CD4-positive, alpha-beta T cell treated with Interleukin-6 for 4 hours (primary cell): ENCODE measurements around the gene TSPAN11.

Experiments
- DNase-seq: peaks from one replicate; pipeline ENCODE4 v3.0.0-alpha.2; 2020; ENCODE audit warnings: mixed read lengths

The TSPAN11 gene

GRCh38 chr12:30913323-30913722 is 13.2 kb upstream of the TSPAN11 start:
- DNase-seq, result no peak

- DNase-seq, result no peak
These were observed 11.5 kb upstream of the TSPAN11 start for GRCh38 chr12:30914986-30915591.

DNA sequence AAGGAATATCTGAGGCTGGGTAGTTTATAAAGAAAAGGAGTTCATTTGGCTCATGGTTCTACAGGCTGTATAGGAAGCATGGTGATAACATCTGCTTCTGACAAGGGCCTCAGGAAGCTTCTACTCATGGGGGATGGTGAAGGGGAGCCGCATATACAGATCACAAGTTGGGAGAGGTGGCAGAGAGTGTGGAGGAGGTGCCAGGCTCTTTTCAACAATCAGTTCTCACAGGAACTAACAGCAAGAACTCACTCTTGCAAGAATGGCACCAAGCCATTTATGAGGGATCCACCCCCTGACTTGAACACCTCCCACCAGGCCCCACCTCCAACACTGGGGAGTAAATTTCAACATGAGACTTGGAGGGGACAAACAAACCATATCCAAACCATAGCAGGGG is 3.5 kb upstream of the TSPAN11 start:
- no peak for DNase-seq

DNA sequence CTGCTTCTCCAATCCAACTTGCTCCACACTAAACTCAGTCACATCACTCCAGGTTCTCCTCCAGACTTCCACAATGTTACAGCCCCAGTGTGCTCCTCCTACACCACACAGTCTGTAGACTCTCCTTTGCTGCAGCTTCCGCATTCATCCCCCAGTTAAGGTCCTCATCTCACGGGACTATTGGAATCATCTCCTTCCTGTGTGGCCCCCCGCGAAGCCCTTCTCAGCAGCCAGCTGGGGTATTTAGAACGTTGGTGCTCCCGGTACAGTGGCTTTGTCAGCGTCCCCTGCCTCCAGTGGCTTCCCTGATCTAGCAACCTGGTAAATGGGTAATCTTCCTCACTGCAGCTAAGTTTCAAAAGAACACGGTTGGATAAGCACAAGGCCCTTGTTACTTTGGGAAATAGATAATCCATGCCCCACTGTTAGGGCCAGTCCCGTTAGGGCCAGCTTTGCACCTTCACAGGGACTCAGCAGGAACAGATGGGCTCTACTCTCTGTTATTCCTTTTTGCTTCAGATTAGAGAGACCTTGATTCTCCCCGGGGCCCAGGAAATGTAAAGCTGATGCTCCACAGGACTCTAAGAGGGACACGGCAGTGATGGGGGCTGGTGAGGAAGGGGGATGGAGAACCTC is 823 bp upstream of the TSPAN11 start:
- DNase-seq, result no peak

DNA sequence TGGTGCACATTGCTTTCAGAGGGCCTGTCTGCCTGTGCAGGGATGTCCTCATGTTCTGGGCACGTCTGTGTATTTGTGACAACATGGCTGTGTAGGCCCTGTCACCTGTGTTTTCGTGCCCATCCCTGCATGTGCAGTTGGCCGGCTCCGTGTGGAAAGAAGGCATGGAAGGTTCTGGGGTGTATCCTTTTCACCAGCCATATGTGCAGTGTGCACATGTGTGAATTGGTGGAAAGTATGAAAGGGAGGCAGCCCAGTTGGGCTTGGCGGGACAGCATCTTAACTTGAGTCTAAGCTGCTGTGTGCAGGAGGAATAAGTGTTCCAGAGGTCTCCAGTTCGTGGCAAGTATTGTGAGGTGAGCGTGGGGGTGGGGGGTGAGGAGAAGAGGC is 669 bp downstream of the TSPAN11 start:
- no peak for DNase-seq

- no peak for DNase-seq
These were observed 2.1 kb downstream of the TSPAN11 start for GRCh38 chr12:30928356-30929244.

DNA sequence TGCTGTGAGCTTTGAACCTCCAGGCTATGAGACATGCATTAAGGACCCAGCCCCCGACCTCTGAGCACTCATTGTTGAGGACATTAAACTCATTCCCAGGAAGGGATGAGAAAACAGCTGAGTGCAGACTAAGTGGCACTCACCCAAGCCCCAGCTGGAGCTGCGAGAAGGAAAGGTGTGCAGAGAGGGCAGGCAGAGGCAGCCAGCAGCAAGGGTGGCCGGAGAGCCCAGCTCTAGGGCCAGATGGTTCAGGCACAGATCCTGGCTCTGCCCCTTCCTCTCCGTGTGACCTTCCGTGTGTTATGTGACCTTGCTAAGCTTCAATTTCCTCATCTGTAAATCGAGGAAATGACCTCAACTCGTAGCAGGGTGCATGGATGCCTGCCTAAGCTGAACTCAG is 3.7 kb downstream of the TSPAN11 start:
- DNase-seq, result no peak

DNA sequence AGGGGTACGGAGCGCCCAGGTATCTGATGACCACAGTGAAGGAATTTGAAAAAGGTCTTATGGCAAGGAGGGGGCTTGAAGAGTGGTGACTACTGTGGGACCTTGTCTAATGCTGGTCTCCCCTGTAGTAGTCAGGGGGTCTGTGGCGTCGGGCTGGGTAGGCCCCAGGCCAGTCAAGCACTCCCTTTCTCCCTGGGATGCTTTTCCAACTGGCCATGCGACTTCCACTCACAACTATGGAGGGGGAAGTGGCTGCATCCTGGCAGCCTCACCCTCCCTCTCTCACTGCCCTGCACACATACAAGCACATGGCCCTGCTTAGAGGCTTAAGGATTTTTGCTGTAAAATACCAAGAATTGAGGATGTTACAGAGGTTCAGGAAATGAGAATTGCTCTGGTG is 4.1 kb downstream of the TSPAN11 start:
- no peak for DNase-seq

- no peak for DNase-seq
These were observed 6.3 kb downstream of the TSPAN11 start for GRCh38 chr12:30932881-30933280.

- no peak for DNase-seq
These were observed 8.3 kb downstream of the TSPAN11 start for GRCh38 chr12:30934811-30935210.

- no peak for DNase-seq
These were observed 9.5 kb downstream of the TSPAN11 start for GRCh38 chr12:30936036-30936435.

DNA sequence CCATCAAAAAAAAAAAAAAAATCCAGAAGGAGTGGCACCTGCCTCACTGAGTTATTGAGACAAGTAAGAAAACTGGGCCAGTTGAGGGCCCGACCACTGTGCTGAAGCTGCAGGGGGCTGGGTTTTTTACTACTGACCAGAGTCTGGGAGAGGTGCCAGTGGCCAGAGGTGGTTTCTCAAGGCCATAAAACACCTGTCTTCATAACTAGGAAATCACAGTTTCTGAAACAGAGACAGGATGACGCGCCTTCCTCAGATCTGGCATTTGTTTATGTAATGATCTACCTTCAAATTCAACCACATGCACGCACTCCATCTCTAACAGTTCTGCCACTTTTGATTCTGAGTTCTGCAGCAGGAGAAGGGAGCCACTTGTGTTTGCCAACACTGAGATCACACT is 12.7 kb downstream of the TSPAN11 start:
- DNase-seq, result no peak

GRCh38 chr12:30942486-30942885 is 15.9 kb downstream of the TSPAN11 start:
- DNase-seq, result no peak

DNA sequence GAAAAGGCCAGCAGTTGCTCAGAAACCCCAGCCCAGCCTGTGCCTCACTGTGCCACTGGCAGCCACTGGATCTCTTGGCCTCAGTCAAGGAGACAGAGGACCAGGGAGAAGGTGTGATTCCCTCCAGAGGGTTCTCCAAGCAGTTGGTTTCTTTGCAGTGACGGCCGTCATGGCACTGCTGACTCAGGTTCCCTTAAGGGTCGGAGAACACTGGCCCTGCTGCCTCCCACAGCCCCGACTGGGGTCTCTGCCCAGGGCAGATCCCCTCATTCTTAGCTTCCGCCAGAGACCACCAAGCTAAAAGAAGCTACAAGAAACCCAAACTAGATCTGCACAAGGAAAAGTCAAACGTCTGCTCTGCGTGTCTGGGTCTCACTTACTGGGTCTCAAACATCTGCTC is 16.4 kb downstream of the TSPAN11 start:
- DNase-seq, result no peak

GRCh38 chr12:30945443-30946164 is 19.1 kb downstream of the TSPAN11 start:
- DNase-seq, result no peak

GRCh38 chr12:30952015-30952414 is 25.5 kb downstream of the TSPAN11 start:
- DNase-seq, result no peak

DNA sequence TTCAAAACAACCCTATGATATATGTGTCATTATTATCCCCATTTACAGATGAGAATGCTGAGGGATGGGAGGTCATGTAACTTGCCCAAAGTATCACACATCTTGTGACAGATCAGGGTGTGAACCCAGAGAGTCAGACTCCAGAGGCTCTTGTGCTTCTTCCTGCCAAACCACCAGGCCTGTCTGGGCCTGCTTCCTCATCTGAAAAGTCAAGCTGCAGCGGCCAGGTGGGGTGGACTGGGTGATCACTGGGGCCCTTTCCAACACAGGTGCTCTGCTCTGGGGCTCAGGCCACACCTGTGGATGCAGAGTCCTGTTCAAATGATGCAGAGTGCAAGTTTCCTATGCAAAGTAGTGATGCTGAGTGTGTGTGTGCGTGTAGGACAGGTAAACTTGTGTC is 26.7 kb downstream of the TSPAN11 start:
- no peak for DNase-seq

GRCh38 chr12:30953951-30954751 is 27.6 kb downstream of the TSPAN11 start:
- no peak for DNase-seq

GRCh38 chr12:30955214-30955613 is 28.7 kb downstream of the TSPAN11 start:
- no peak for DNase-seq

DNA sequence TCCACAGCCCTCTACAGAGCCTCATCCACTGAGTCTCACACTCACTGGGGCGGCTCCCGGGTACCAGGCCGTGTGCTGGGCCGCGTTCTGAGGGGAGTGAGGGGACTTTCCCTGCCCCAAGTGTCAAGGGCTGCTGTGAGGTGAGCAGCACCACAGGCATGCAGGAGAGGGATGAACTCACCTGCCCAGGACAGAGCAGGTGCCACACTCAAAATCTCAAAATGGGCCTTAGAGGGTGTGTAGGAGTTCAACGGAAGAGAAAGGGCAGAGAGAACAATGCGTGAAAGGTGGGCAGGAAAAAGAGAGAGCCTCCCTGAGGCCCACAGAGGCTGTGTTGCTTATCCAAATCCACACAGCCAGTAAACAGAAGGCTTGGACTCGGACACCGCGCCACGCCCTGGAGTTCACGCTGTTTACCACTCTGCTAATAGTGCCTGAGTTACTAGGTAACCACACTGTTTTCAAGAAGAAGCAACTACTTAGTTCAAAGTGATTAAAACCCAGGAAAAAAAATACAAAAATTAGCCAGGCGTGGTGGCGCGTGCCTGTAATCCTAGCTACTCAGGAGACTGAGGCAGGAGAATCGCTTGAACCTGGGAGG is 32.7 kb downstream of the TSPAN11 start:
- no peak for DNase-seq

DNA sequence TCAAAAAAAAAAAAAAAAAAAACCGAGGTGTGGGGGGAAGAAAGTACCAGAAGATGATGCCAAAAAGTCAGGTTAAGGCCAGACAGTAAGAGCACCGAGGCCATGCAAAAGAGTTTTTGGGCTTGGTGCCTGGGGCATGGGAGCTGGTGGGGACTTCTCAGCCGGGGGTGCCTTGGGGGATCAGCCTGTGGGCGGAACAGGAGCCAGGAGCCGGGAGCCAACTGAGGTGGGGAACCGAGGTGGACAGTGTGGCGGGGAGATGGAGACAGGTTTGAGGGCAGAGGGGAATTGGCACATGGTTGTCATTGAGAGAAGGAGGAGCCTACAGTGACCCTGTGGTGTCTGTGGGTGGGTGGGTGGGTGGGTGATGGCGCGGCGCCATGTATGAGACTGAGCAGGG is 33.2 kb downstream of the TSPAN11 start:
- DNase-seq, result no peak

DNA sequence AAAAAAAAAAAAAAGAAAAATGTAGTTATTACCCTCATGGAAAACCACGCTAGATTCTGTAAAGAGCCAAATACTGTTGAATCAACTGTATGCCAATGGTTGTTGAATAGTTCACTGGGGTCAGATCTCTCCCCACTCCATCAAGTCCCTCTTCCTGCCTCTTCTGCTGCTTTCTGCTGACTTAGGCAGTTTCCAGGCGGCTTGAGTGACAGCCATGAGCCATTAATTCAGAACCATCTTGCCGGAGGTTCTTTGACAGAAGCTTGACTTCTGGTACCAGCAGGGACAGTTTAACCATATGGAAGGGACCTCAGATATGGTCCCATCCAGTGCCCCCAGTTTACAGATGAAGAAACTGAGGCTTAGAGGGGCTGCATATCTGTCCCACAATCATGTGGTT is 34.5 kb downstream of the TSPAN11 start:
- DNase-seq, result no peak
